NCI-H82 treated with DMSO at 0.1 percent for 48 hours (cell line): ENCODE data around the gene MAMDC2.

Experiments
- DNase-seq: peaks from one replicate; lab custom pipeline; 2025; ENCODE audit not compliant: unreplicated experiment; lab: John Stamatoyannopoulos, UW

MAMDC2 gene

GRCh38 chr9:70061776-70062175 is 18.1 kb downstream of the MAMDC2 start:
- no peak for DNase-seq

- no peak for DNase-seq
Observed at GRCh38 chr9:70064496-70064895, 20.8 kb downstream of the MAMDC2 start.

- DNase-seq: no peak
Observed at GRCh38 chr9:70065572-70065971, 21.9 kb downstream of the MAMDC2 start.

- DNase-seq: no peak
Observed at GRCh38 chr9:70066418-70066817, 22.8 kb downstream of the MAMDC2 start.

- DNase-seq: no peak
Observed at GRCh38 chr9:70066874-70067273, 23.2 kb downstream of the MAMDC2 start.

GRCh38 chr9:70069704-70070103 is 26.1 kb downstream of the MAMDC2 start:
- no peak for DNase-seq

GRCh38 chr9:70073193-70073592 is 29.5 kb downstream of the MAMDC2 start:
- DNase-seq: no peak

- DNase-seq: no peak
Observed at GRCh38 chr9:70073756-70074155, 30.1 kb downstream of the MAMDC2 start.

- DNase-seq: no peak
Observed at GRCh38 chr9:70076678-70077077, 33.0 kb downstream of the MAMDC2 start.

- no peak for DNase-seq
Observed at GRCh38 chr9:70079417-70080037, 35.9 kb downstream of the MAMDC2 start.

- no peak for DNase-seq
Observed at GRCh38 chr9:70080481-70081119, 37.0 kb downstream of the MAMDC2 start.

- no peak for DNase-seq
Observed at GRCh38 chr9:70081120-70081495, 37.5 kb downstream of the MAMDC2 start.

- no peak for DNase-seq
Observed at GRCh38 chr9:70083429-70083828, 39.8 kb downstream of the MAMDC2 start.

GRCh38 chr9:70085241-70085640 is 41.6 kb downstream of the MAMDC2 start:
- peak; percentile 98 for DNase-seq

- no peak for DNase-seq
Observed at GRCh38 chr9:70091103-70091502, 47.5 kb downstream of the MAMDC2 start.

GRCh38 chr9:70091572-70091971 is 47.9 kb downstream of the MAMDC2 start:
- no peak for DNase-seq

GRCh38 chr9:70092190-70092589 is 48.5 kb downstream of the MAMDC2 start:
- DNase-seq: no peak

GRCh38 chr9:70093095-70093494 is 49.4 kb downstream of the MAMDC2 start:
- no peak for DNase-seq

GRCh38 chr9:70093944-70094343 is 50.3 kb downstream of the MAMDC2 start:
- no peak for DNase-seq

GRCh38 chr9:70094747-70095146 is 51.1 kb downstream of the MAMDC2 start:
- DNase-seq: no peak

- no peak for DNase-seq
Observed at GRCh38 chr9:70097187-70097586, 53.5 kb downstream of the MAMDC2 start.

- no peak for DNase-seq
Observed at GRCh38 chr9:70100362-70100761, 56.7 kb downstream of the MAMDC2 start.

- no peak for DNase-seq
Observed at GRCh38 chr9:70101265-70101664, 57.6 kb downstream of the MAMDC2 start.
